OCI-LY7 (cell line): ENCODE data around the gene RAX.

Experiments used
- EZH2phosphoT487 ChIP-seq: fragments of 200-600 bp; sonication (generic); IDR thresholded peaks from 2 replicates; pipeline ENCODE4 v1.6.1; 2018; ENCODE audit warnings: low read depth, borderline replicate concordance, mild to moderate bottlenecking, mixed run types, antibody characterized with exemption, low read length, moderate library complexity, mixed read lengths
- TF ChIP-seq, protein P1 (sequence below): fragments of 200-600 bp; sonication (generic); conservative IDR thresholded peaks from 2 replicates; pipeline ENCODE4 v1.5.1; 2014; ENCODE audit warnings: mild to moderate bottlenecking, antibody characterized with exemption, low read length, moderate library complexity, mixed read lengths

DNA sequence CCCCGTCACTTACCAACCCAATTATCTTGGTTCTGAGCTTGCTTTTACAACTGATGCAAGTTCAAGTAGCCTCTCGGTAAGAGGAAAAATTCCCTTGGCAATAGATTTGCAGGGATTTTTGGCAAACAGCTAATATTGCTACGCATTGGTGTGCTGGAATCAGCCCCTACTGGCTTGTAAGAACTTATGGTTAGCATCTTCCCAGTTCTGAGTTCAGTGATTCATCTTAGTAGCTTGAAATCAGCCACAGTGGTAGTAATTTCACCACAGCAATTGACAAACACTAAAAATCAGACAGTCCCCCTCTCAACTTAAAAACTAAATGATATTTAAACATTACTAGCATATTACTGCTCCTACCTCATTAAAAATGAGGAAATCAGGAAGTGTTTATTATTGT, 5.9 kb upstream of the RAX start:
- TF ChIP-seq, protein P1, sequence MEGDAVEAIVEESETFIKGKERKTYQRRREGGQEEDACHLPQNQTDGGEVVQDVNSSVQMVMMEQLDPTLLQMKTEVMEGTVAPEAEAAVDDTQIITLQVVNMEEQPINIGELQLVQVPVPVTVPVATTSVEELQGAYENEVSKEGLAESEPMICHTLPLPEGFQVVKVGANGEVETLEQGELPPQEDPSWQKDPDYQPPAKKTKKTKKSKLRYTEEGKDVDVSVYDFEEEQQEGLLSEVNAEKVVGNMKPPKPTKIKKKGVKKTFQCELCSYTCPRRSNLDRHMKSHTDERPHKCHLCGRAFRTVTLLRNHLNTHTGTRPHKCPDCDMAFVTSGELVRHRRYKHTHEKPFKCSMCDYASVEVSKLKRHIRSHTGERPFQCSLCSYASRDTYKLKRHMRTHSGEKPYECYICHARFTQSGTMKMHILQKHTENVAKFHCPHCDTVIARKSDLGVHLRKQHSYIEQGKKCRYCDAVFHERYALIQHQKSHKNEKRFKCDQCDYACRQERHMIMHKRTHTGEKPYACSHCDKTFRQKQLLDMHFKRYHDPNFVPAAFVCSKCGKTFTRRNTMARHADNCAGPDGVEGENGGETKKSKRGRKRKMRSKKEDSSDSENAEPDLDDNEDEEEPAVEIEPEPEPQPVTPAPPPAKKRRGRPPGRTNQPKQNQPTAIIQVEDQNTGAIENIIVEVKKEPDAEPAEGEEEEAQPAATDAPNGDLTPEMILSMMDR: no peak
- no peak for TF ChIP-seq EZH2phosphoT487
